ENCODE measurements around the gene ADRA2B. TPM values are rescaled to one million over a fixed set of nuclear protein-coding genes. Genes with fewer than 3 reads are reported as not detected.

Gene ADRA2B
- total RNA-seq, 1 donor = under 0.01 TPM

DNA sequence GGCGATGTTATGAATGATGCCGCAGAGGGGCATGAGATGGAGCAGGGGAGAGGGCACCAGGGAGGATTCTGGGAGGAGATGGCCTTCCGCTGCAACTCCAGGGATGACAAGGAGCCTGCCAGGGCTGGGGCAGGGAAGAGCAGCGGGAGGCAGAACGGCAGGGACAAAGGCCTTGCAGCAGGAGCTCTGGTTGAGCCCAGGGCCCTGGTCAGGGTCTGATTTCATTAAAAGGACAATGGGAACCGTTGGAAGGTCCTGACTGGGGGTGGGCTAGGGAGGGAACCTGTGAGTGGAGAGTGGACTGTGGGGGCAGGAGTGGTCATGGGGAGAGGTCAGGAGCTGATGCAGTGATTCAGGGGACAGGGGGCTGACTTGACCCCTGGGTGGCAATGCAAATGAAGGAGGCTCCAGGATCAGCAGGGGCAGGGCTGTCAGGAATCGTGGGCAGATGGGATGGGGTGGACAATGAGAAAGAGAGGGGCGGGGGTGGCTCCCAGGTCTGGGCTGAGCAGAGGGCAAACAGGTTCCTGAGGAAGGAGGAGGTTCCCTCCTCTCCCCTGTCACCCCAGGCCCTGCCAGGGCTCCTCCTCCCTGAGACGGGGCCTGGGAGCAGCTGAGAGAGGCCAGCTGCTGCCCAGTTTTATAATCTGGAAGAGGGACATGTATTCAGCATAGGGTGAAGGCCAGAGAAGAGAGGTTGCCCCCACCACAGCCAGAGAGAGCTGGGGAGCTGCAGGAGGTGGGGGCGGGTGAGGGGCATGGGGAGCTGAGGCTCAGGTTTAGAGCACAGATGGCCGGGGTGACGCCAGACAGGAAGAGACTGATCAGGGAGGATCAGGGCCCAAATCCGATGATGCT, 36.2 kb upstream of the ADRA2B start:
- TF ChIP-seq, protein P1, sequence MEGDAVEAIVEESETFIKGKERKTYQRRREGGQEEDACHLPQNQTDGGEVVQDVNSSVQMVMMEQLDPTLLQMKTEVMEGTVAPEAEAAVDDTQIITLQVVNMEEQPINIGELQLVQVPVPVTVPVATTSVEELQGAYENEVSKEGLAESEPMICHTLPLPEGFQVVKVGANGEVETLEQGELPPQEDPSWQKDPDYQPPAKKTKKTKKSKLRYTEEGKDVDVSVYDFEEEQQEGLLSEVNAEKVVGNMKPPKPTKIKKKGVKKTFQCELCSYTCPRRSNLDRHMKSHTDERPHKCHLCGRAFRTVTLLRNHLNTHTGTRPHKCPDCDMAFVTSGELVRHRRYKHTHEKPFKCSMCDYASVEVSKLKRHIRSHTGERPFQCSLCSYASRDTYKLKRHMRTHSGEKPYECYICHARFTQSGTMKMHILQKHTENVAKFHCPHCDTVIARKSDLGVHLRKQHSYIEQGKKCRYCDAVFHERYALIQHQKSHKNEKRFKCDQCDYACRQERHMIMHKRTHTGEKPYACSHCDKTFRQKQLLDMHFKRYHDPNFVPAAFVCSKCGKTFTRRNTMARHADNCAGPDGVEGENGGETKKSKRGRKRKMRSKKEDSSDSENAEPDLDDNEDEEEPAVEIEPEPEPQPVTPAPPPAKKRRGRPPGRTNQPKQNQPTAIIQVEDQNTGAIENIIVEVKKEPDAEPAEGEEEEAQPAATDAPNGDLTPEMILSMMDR (IDR thresholded peaks at IDR 0.05; ENCODE audit: extremely low read depth, low read depth, low read length) = no peak
- no peak overlapping the region for H3K4me2 ChIP-seq (ENCODE audit: insufficient read depth, low read length)
- no peaks in the 10 kb centered on the region for H3K79me2 ChIP-seq (ENCODE audit: insufficient read depth, low read length)
- no peaks in the 10 kb centered on the region for H3K36me3 ChIP-seq (ENCODE audit: insufficient read depth, low read length)
- H3K9me3 ChIP-seq (ENCODE audit: low read depth, low read length) = no peaks in the 10 kb centered on the region
- no peak overlapping the region for H3K4me3 ChIP-seq (ENCODE audit: insufficient read depth, low read length)
- no peaks in the 10 kb centered on the region for H4K20me1 ChIP-seq (ENCODE audit: insufficient read depth, low read length)
- no peak overlapping the region for H3K27ac ChIP-seq (ENCODE audit: low read depth, low read length)
- no peak overlapping the region for H2AFZ ChIP-seq (ENCODE audit: low read length)
- DNase-seq (ENCODE audit: insufficient read length, low spot score, missing footprints) = peak; percentile 66
- H3K4me1 ChIP-seq (ENCODE audit: insufficient read depth, low read length) = peaks cover 11% of the 10 kb centered on the region
- peaks cover 2% of the 10 kb centered on the region for H3K27me3 ChIP-seq (ENCODE audit: insufficient read depth, low read length)

DNA sequence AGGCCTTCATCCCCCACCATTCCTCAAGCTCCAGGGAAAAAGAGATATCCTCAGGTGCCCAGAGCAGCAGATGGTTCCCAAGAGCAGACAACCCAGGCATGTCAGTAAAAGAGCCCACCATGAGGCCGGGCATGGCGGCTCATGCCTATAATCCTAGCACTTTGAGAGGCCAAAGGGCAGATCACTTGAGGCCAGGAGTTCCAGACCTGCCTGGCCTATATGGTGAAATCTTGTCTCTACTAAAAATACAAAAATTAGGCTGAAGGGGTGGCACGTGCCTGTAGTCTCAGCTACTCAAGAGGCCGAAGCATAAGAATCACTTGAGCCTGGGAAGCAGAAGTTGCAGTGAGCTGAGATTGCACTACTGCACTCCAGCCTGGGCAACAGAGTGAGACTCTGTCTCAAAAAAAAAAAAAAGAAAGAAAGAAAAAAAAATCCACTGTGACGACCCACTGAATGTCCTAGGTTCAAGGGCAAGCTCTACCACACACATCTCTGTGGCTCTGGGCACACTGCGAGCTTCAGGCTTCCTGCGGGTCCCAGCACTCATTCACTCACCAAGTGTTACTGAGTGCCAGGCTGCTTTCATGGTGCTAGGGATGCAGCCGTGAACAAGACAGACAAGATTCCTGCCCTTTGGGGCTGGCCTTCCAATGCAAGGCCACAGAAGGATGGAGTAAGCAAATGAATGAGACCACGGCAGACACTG, 35.4 kb upstream of the ADRA2B start:
- H3K79me2 ChIP-seq (ENCODE audit: insufficient read depth, low read length) = no peaks in the 10 kb centered on the region
- H2AFZ ChIP-seq (ENCODE audit: low read length) = no peak overlapping the region
- H3K4me2 ChIP-seq (ENCODE audit: insufficient read depth, low read length) = no peak overlapping the region
- peaks cover 17% of the 10 kb centered on the region for H3K4me1 ChIP-seq (ENCODE audit: insufficient read depth, low read length)
- H3K36me3 ChIP-seq (ENCODE audit: insufficient read depth, low read length) = no peaks in the 10 kb centered on the region
- TF ChIP-seq, protein P1 (IDR thresholded peaks at IDR 0.05; ENCODE audit: extremely low read depth, low read depth, low read length) = no peak
- no peaks in the 10 kb centered on the region for H3K27me3 ChIP-seq (ENCODE audit: insufficient read depth, low read length)
- no peak overlapping the region for H3K27ac ChIP-seq (ENCODE audit: low read depth, low read length)
- H3K4me3 ChIP-seq (ENCODE audit: insufficient read depth, low read length) = no peak overlapping the region
- H4K20me1 ChIP-seq (ENCODE audit: insufficient read depth, low read length) = no peaks in the 10 kb centered on the region
- DNase-seq (ENCODE audit: insufficient read length, low spot score, missing footprints) = no peak
- H3K9me3 ChIP-seq (ENCODE audit: low read depth, low read length) = no peaks in the 10 kb centered on the region

DNA sequence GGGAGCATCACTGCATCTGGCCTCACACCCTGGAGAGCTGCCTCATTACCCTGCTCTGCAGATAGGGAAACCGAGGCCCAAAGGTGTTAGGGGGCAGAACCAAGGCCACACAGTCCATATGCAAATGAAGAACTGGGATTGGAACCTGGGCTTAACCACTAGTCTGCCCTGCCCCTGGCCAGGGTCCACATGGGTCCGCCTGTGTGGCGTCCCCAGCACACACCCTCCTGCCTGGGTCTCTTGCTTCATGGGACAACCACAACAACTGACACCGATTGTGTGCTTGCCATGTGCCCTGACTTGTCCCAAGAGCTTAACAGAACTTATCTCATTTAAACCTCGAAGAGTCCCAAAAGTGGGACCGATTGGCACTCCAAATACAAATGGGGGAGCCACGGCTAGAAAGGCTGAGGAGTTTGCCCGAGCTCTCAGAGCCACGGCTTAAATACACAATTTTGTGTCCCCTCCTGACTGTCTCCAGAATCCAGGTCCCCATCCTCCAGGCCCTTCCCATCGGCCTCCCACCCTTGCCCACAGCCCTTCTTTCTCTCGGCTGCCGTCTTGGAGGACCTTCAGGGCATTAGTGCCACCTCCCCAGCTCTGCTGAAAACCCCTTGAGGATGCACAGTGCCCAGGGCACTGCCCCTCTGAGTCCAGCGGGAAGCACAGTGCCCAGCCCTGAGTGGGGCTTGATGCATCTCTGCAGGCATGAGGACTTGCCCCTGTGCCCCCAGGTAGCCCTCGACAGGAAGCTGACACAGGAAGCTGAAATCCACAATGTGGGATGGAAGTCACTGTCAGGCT, 34.6 kb upstream of the ADRA2B start:
- H3K4me3 ChIP-seq (ENCODE audit: insufficient read depth, low read length) = no peak overlapping the region
- no peaks in the 10 kb centered on the region for H3K79me2 ChIP-seq (ENCODE audit: insufficient read depth, low read length)
- peak; percentile 64 for DNase-seq (ENCODE audit: insufficient read length, low spot score, missing footprints)
- no peak overlapping the region for H2AFZ ChIP-seq (ENCODE audit: low read length)
- peaks cover 21% of the 10 kb centered on the region for H3K4me1 ChIP-seq (ENCODE audit: insufficient read depth, low read length)
- no peaks in the 10 kb centered on the region for H4K20me1 ChIP-seq (ENCODE audit: insufficient read depth, low read length)
- no peaks in the 10 kb centered on the region for H3K9me3 ChIP-seq (ENCODE audit: low read depth, low read length)
- H3K4me2 ChIP-seq (ENCODE audit: insufficient read depth, low read length) = no peak overlapping the region
- TF ChIP-seq, protein P1 (IDR thresholded peaks at IDR 0.05; ENCODE audit: extremely low read depth, low read depth, low read length) = no peak
- H3K27me3 ChIP-seq (ENCODE audit: insufficient read depth, low read length) = no peaks in the 10 kb centered on the region
- no peaks in the 10 kb centered on the region for H3K36me3 ChIP-seq (ENCODE audit: insufficient read depth, low read length)
- H3K27ac ChIP-seq (ENCODE audit: low read depth, low read length) = no peak overlapping the region

Data from osteoblast (primary cell).